ENCODE results near the gene TTC28.

DNA sequence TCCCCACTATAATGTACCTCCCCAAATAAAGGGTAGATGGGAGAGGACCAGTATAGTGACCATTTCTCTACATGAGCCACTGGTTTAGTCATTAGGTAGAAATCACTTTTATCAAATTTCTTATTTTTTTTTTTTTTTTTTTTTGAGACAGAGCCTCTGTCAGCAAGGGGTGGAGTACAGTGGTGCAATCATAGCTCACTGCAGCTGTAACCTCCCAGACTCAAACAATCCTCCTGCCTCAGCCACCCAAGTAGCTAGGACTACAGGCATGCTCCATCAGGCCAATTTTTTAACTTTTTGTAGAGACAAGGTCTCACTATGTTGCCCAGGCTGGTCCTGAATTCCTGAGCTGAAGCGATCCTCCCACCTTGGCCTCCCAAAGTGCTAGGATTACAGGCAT is 322.4 kb downstream of the TTC28 start:
- TF ChIP-seq CTCF (IDR thresholded peaks at IDR 0.05) (no peak), POLR2A (IDR thresholded peaks at IDR 0.05) (no peak)

Measured in sigmoid colon (tissue), 3 donors.